PC-3 (cell line): ENCODE measurements around the gene TOMM40L.

ENCODE experiments used
- CTCF ChIP-seq: fragments of 300-600 bp; sonication (generic); conservative IDR thresholded peaks from 2 replicates; pipeline ENCODE4 v1.5.1; 2017; ENCODE audit warnings: antibody characterized with exemption, low read depth, mild to moderate bottlenecking, low read length
- EZH2 ChIP-seq: fragments of 300-600 bp; sonication (generic); IDR thresholded peaks from one replicate; pipeline ENCODE4 v1.6.1; 2017; ENCODE audit warnings: antibody characterized with exemption, mild to moderate bottlenecking, low read length; ENCODE audit not compliant: unreplicated experiment
- EZH2phosphoT487 ChIP-seq: fragments of 300-600 bp; sonication (generic); IDR thresholded peaks from 2 replicates; pipeline ENCODE4 v1.6.1; 2018; ENCODE audit warnings: mild to moderate bottlenecking, antibody characterized with exemption, low read length, borderline replicate concordance

GRCh38 chr1:161266836-161267235 lies 41.0 kb downstream of the TOMM40L start:
- TF ChIP-seq CTCF (no peak), EZH2 (no peak), EZH2phosphoT487 (no peak)
